ENCODE results near the gene LRP1B. TPM values are rescaled to one million over a fixed set of nuclear protein-coding genes. Genes with fewer than 3 reads are reported as not detected.

LRP1B gene
- total and polyA plus RNA-seq, 2 donors (not counting 1 experiment from before 2014, with no cell fraction given), result not detected

DNA sequence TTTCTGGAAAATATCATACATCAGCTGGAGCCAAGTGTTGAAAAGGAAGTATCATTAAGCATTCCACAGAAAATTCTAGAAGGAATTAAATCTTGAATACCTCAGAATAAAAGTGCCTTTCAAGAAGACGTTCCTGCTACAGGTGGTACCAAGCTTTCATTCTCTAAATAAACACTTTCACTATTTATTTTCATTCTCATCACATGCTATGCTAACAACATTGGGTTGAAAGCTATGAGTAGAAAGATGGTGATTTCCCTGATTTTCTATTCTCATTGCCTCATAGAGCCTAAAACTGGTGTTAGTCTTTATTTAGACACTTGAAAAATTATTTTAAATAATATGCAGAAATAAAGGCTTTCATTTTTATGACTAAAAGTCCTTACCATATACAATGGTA, 324.7 kb downstream of the LRP1B start:
- Histone ChIP-seq H3K4me1 (ENCODE audit: control insufficient read depth in 2 of 2, insufficient read depth in 2 of 2, low read length in 2 of 2) (no peaks in the 10 kb centered on the region), H4K20me1 (ENCODE audit: control insufficient read depth, insufficient read depth, low read length, poor library complexity, severe bottlenecking) (no peaks in the 10 kb centered on the region), H3K27me3 (replicated peaks in 1 of 4; ENCODE audit: control extremely low read depth in 1 of 4, control insufficient read depth in 3 of 4, insufficient read depth in 4 of 4, low read length in 3 of 4) (no peaks in the 10 kb centered on the region), H3K9ac (ENCODE audit: low read length) (no peak overlapping the region), H3K9me3 (ENCODE audit: control extremely low read depth in 1 of 3, control insufficient read depth in 2 of 3, insufficient read depth in 1 of 3, low read length in 2 of 3) (no peaks in the 10 kb centered on the region), H3K4me2 (replicated peaks; ENCODE audit: low read depth, low read length, poor library complexity, severe bottlenecking) (no peak overlapping the region), H3K4me3 (ENCODE audit: control extremely low read depth in 1 of 5, extremely low read depth in 1 of 5, insufficient read depth in 1 of 5, low read depth in 2 of 5, low read length in 4 of 5) (no peak overlapping the region), H2AFZ (ENCODE audit: insufficient read depth, low read depth, low read length, poor library complexity, severe bottlenecking) (no peak overlapping the region), H3K27ac (ENCODE audit: low read length in 2 of 2) (no peak overlapping the region), H3K36me3 (replicated peaks in 1 of 2; ENCODE audit: control extremely low read depth in 1 of 2, control insufficient read depth in 1 of 2, extremely low read depth in 1 of 2, insufficient read depth in 2 of 2, low read length in 1 of 2) (no peaks in the 10 kb centered on the region), H3K79me2 (ENCODE audit: control insufficient read depth, insufficient read depth, low read length) (no peaks in the 10 kb centered on the region)
- H3K27me3 Mint-ChIP-seq, result no peaks in the 10 kb centered on the region
- ChIA-PET CTCF (no interaction called here), POLR2A (no interaction called here)
- ATAC-seq (ENCODE audit: low read depth), result no peak
- WGBS (ENCODE audit: insufficient coverage), result no CpG with 5 or more reads among the region's 1 CpG
- intact Hi-C loops (cut with micrococcal nuclease), result no loop called here
- H3K9me3 Mint-ChIP-seq (ENCODE audit: insufficient read depth), result no peaks in the 10 kb centered on the region
- no peak overlapping the region for H3K27ac Mint-ChIP-seq
- H3K4me3 Mint-ChIP-seq, result no peak overlapping the region
- no peak for TF ChIP-seq EZH2 (IDR thresholded peaks at IDR 0.05; ENCODE audit: borderline replicate concordance, insufficient read depth, low read depth, low read length, poor library complexity, severe bottlenecking)
- no peaks in the 10 kb centered on the region for H3K4me1 Mint-ChIP-seq
- no peak for DNase-seq

DNA sequence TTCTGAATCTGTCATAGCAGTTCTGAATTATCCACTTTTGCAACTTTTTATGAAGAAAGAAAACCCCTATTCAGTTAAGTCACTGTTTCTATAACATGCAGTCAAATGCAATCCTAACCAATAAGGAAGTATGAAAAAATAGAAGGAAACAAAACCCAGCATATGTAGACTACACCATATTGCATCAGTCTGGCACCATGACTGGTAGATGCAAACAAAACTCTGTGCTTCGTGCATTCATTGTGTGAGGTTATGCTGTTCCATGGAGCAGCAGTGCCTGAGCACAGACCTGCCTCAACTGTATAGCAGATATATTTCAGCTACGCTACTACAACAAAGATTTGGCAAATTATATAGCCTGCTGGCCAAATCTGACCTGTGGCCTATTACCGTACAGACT, 325.5 kb downstream of the LRP1B start:
- intact Hi-C loops (cut with micrococcal nuclease), result no loop called here
- H3K9ac ChIP-seq (ENCODE audit: low read length), result no peak overlapping the region
- CTCF ChIA-PET, result no interaction called here
- no peaks in the 10 kb centered on the region for H3K9me3 Mint-ChIP-seq (ENCODE audit: insufficient read depth)
- H3K4me2 ChIP-seq (replicated peaks; ENCODE audit: low read depth, low read length, poor library complexity, severe bottlenecking), result no peak overlapping the region
- H3K36me3 ChIP-seq (replicated peaks in 1 of 2; ENCODE audit: control extremely low read depth in 1 of 2, control insufficient read depth in 1 of 2, extremely low read depth in 1 of 2, insufficient read depth in 2 of 2, low read length in 1 of 2), result no peaks in the 10 kb centered on the region
- ATAC-seq (ENCODE audit: low read depth) (no peak), DNase-seq (no peak)
- no peaks in the 10 kb centered on the region for H3K27me3 ChIP-seq (replicated peaks in 1 of 4; ENCODE audit: control extremely low read depth in 1 of 4, control insufficient read depth in 3 of 4, insufficient read depth in 4 of 4, low read length in 3 of 4)
- POLR2A ChIA-PET, result no interaction called here
- H4K20me1 ChIP-seq (ENCODE audit: control insufficient read depth, insufficient read depth, low read length, poor library complexity, severe bottlenecking), result no peaks in the 10 kb centered on the region
- no peak overlapping the region for H3K27ac ChIP-seq (ENCODE audit: low read length in 2 of 2)
- no peaks in the 10 kb centered on the region for H3K9me3 ChIP-seq (ENCODE audit: control extremely low read depth in 1 of 3, control insufficient read depth in 2 of 3, insufficient read depth in 1 of 3, low read length in 2 of 3)
- H2AFZ ChIP-seq (ENCODE audit: insufficient read depth, low read depth, low read length, poor library complexity, severe bottlenecking), result no peak overlapping the region
- no peaks in the 10 kb centered on the region for H3K27me3 Mint-ChIP-seq
- no peaks in the 10 kb centered on the region for H3K4me1 Mint-ChIP-seq
- H3K27ac Mint-ChIP-seq, result no peak overlapping the region
- TF ChIP-seq, protein P1, sequence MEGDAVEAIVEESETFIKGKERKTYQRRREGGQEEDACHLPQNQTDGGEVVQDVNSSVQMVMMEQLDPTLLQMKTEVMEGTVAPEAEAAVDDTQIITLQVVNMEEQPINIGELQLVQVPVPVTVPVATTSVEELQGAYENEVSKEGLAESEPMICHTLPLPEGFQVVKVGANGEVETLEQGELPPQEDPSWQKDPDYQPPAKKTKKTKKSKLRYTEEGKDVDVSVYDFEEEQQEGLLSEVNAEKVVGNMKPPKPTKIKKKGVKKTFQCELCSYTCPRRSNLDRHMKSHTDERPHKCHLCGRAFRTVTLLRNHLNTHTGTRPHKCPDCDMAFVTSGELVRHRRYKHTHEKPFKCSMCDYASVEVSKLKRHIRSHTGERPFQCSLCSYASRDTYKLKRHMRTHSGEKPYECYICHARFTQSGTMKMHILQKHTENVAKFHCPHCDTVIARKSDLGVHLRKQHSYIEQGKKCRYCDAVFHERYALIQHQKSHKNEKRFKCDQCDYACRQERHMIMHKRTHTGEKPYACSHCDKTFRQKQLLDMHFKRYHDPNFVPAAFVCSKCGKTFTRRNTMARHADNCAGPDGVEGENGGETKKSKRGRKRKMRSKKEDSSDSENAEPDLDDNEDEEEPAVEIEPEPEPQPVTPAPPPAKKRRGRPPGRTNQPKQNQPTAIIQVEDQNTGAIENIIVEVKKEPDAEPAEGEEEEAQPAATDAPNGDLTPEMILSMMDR (IDR thresholded peaks at IDR 0.05), result no peak
- TF ChIP-seq EZH2 (IDR thresholded peaks at IDR 0.05; ENCODE audit: borderline replicate concordance, insufficient read depth, low read depth, low read length, poor library complexity, severe bottlenecking), result no peak
- no peaks in the 10 kb centered on the region for H3K4me1 ChIP-seq (ENCODE audit: control insufficient read depth in 2 of 2, insufficient read depth in 2 of 2, low read length in 2 of 2)
- H3K4me3 ChIP-seq (ENCODE audit: control extremely low read depth in 1 of 5, extremely low read depth in 1 of 5, insufficient read depth in 1 of 5, low read depth in 2 of 5, low read length in 4 of 5), result no peak overlapping the region
- no peak overlapping the region for H3K4me3 Mint-ChIP-seq
- WGBS (ENCODE audit: insufficient coverage), result 100% methylated on average over 2 of the region's 3 CpGs
- no peaks in the 10 kb centered on the region for H3K79me2 ChIP-seq (ENCODE audit: control insufficient read depth, insufficient read depth, low read length)
